Peyer's patch (tissue), 4 donors: ENCODE data around the gene CHAD. TPM values are rescaled to one million over a fixed set of nuclear protein-coding genes. Genes with fewer than 3 reads are reported as not detected.

Experiments
- DNase-seq, 3 donors: peaks; one replicate each; pipeline ENCODE4 v3.0.0-alpha.2; 2017 to 2019
- H3K27ac ChIP-seq, 4 donors: fragments of 200-600 bp; sonication (generic); one replicate each; pipeline ENCODE4 v1.5.1; 2016 to 2019
- H3K27me3 ChIP-seq, 2 donors: fragments of 200-600 bp; sonication (generic); one replicate each; pipeline ENCODE4 v1.5.1; 2019
- H3K36me3 ChIP-seq, 3 donors: fragments of 200-600 bp; sonication (generic); one replicate each; pipeline ENCODE4 v1.5.1; 2016 to 2019
- H3K4me1 ChIP-seq, 4 donors: fragments of 200-600 bp; sonication (generic); one replicate each; pipeline ENCODE4 v1.5.1; 2016 to 2019
- H3K4me3 ChIP-seq, 4 donors: fragments of 200-600 bp; sonication (generic); 1 replicate in 3 of 4; 2 replicates in 1 of 4; pipeline ENCODE4 v1.5.1; 2016 to 2019; ENCODE audit warnings: mild to moderate bottlenecking in 1 of 4
- H3K9me3 ChIP-seq, 4 donors: fragments of 200-600 bp; sonication (generic); one replicate each; pipeline ENCODE4 v1.5.1; 2016 to 2019; ENCODE audit warnings: mild to moderate bottlenecking in 1 of 4
- POLR2A ChIP-seq, 2 donors: fragments of 450-650 bp; IDR thresholded peaks; one replicate each; pipeline ENCODE4 v1.5.1; 2017; ENCODE audit warnings: antibody characterized with exemption in 2 of 2, mild to moderate bottlenecking in 2 of 2, moderate library complexity in 2 of 2
- total RNA-seq, 4 donors: library from RNA; depleted of rRNA; stranded (reverse); fragments of >200 nt; gene quantifications; one replicate each; pipeline ENCODE4 v1.1.0, GENCODE V29; 2016
- TF ChIP-seq, protein P1 (sequence below), 6 experiments: fragments of 450-650 bp in 4 of 6; fragments of 200-600 bp in 2 of 6; sonication (generic) in 1 of 6; IDR thresholded peaks; one replicate each; pipeline ENCODE4 v1.5.1; 2017 to 2019; ENCODE audit warnings: antibody characterized with exemption in 6 of 6, mild to moderate bottlenecking in 3 of 6, moderate library complexity in 1 of 6

Gene CHAD
- total RNA-seq, 4 donors from 2014 or later: 7.4 to 24.6 (median 14.7) TPM

- Histone ChIP-seq H3K9me3 (no peaks in the 10 kb centered on the region), H3K36me3 (no peaks in the 10 kb centered on the region), H3K27ac (peak overlapping the region; percentile 73 to 91 (median 83)), H3K27me3 (no peaks in the 10 kb centered on the region), H3K4me1 (peaks cover 0 to 41% (median 14%) of the 10 kb centered on the region in 4 donors), H3K4me3 (peak overlapping the region; percentile 60 to 85 (median 76))
- DNase-seq: peak in 2 of 3 donors; percentile 62 to 71
- peak; percentile 25 for TF ChIP-seq POLR2A (IDR thresholded peaks at IDR 0.05)
- TF ChIP-seq, protein P1, sequence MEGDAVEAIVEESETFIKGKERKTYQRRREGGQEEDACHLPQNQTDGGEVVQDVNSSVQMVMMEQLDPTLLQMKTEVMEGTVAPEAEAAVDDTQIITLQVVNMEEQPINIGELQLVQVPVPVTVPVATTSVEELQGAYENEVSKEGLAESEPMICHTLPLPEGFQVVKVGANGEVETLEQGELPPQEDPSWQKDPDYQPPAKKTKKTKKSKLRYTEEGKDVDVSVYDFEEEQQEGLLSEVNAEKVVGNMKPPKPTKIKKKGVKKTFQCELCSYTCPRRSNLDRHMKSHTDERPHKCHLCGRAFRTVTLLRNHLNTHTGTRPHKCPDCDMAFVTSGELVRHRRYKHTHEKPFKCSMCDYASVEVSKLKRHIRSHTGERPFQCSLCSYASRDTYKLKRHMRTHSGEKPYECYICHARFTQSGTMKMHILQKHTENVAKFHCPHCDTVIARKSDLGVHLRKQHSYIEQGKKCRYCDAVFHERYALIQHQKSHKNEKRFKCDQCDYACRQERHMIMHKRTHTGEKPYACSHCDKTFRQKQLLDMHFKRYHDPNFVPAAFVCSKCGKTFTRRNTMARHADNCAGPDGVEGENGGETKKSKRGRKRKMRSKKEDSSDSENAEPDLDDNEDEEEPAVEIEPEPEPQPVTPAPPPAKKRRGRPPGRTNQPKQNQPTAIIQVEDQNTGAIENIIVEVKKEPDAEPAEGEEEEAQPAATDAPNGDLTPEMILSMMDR (IDR thresholded peaks at IDR 0.05): peak in 1 of 6 experiments; percentile 26
Measured at GRCh38 chr17:50426814-50427787, 41.6 kb downstream of the CHAD start.

GRCh38 chr17:50426472-50426782 lies 42.3 kb downstream of the CHAD start:
- H3K4me1 ChIP-seq: peaks cover 0 to 42% (median 14%) of the 10 kb centered on the region in 4 donors

DNA sequence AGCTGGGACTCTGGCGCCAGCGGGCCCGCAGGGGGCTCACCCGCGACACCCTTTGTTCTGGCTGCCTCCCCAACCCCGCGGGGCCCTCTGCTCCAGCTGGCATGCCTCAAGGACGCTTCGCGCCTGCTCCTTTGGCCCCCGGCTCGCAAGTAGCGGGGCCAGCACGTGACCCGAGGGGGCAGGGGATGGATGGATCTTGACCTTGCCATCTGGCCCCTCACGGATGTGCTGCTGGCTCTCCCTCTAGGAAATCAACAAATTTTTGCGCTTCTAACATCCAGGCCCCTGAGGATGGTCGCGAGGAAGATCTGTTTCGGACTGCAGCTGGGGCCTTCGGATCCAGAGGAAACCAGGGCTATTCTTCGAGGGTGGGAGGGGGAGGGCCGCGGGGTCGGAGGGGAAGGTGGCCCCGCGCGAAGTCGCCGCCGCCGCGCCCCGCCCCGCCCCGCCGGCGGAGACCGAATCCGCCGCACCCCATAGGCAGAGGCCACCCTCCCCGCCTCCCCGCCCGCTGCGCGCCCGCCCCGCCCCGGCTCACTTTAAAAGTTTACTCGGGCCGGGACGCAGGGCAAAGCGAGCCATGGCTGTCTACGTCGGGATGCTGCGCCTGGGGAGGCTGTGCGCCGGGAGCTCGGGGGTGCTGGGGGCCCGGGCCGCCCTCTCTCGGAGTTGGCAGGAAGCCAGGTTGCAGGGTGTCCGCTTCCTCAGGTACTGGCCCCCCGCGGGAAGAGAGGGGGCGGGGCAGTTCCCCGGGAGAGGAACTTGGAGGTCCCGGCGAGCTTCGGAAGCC lies 42.8 kb downstream of the CHAD start, which contains the start of gene ACSF2:
ACSF2 (plus strand) TSS at position 537 of the 790 bp plus-strand sequence; CDS start at position 581, 44 bp downstream.
- Histone ChIP-seq H3K27ac (peak within 1 kb of the TSS; percentile 73 to 91 (median 83)), H3K4me1 (peaks cover 2 to 47% (median 18%) of the 10 kb centered on the region in 4 donors), H3K36me3 (no peaks in the 10 kb centered on the region), H3K9me3 (no peaks in the 10 kb centered on the region), H3K27me3 (no peaks in the 10 kb centered on the region), H3K4me3 (peak within 1 kb of the TSS; percentile 60 to 85 (median 76))
- TF ChIP-seq POLR2A (IDR thresholded peaks at IDR 0.05): peak; percentile 57 to 92
- TF ChIP-seq, protein P1 (IDR thresholded peaks at IDR 0.05): no peak
- DNase-seq: peak; percentile 75 to 90 (median 90)

More at GRCh38 chr17:50426472-50426782, 42.3 kb downstream of the CHAD start:
- TF ChIP-seq, protein P1 (IDR thresholded peaks at IDR 0.05): no peak
- no peak for TF ChIP-seq POLR2A (IDR thresholded peaks at IDR 0.05)
- H3K27me3 ChIP-seq: no peaks in the 10 kb centered on the region
- DNase-seq: no peak
- H3K36me3 ChIP-seq: no peaks in the 10 kb centered on the region
- no peaks in the 10 kb centered on the region for H3K9me3 ChIP-seq
- H3K27ac ChIP-seq: peak overlapping the region; percentile 73 to 91 (median 83)
- H3K4me3 ChIP-seq: peak overlapping the region; percentile 60 to 85 (median 76)

DNA sequence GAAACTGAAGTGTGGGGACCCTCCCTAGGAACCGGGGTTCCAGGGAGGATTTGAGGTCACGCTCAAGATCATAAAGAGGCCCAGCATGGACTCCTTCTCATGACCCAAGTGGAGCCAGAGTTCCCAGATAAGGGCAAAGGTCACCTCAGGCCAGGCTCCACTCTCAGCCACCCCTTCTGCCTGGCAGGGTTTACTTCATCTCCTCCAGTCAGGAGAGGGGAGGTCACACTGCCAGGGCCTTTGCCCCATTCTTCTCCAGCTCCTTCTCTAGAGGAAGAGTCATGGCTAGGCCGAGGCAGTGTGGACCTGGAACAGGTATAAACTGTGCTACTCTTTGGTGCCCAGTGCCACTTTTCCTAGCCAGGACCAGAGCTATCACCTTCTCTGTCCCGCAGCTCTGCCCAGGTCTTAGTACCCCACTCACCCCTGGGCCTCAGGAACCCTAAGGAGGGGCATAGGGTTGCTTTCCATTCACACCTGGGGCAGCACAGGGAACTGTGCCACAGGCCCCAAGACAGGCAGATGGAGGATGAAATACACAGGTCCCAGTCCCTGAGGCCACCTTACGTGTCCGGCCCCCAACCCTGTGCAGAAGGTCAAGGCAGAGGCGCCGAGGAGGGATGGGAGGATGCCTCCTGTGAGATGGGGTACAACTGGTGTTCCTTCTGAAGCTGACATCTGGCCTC lies 43.5 kb downstream of the CHAD start:
- peak overlapping the region; percentile 73 to 91 (median 83) for H3K27ac ChIP-seq
- no peaks in the 10 kb centered on the region for H3K9me3 ChIP-seq
- H3K4me3 ChIP-seq: peak overlapping the region; percentile 60 to 85 (median 76)
- H3K4me1 ChIP-seq: peaks cover 3 to 53% (median 20%) of the 10 kb centered on the region in 4 donors
- no peaks in the 10 kb centered on the region for H3K27me3 ChIP-seq
- TF ChIP-seq, protein P1 (IDR thresholded peaks at IDR 0.05): no peak
- peak in 1 of 2 donors; percentile 27 for TF ChIP-seq POLR2A (IDR thresholded peaks at IDR 0.05)
- no peaks in the 10 kb centered on the region for H3K36me3 ChIP-seq
- DNase-seq: peak in 2 of 3 donors; percentile 61 to 63
